AG10803 (cell line): ENCODE results near the gene SRP9.

Experiments used
- DNase-seq: peaks from one replicate; pipeline ENCODE4 v3.0.0; 2010; ENCODE audit warnings: low read depth
- H3K4me3 ChIP-seq: 2 replicates; pipeline ENCODE4 v1.5.1; 2011; ENCODE audit warnings: mild to moderate bottlenecking, low read length, control low read depth
- CTCF ChIP-seq: conservative IDR thresholded peaks from 2 replicates; pipeline ENCODE4 v1.5.1; 2011; ENCODE audit warnings: mild to moderate bottlenecking, low read length, control low read depth, inconsistent platforms

SRP9 gene

GRCh38 chr1:225763716-225764548, 13.7 kb upstream of the SRP9 start:
- TF ChIP-seq CTCF: no peak
- H3K4me3 ChIP-seq: no peak overlapping the region
- peak; percentile 58 for DNase-seq

GRCh38 chr1:225765982-225766674, 11.5 kb upstream of the SRP9 start:
- TF ChIP-seq CTCF: no peak

GRCh38 chr1:225766967-225767633, 10.5 kb upstream of the SRP9 start:
- TF ChIP-seq CTCF: no peak
- peak overlapping the region; percentile 27 for H3K4me3 ChIP-seq
- DNase-seq: peak; percentile 98

More at GRCh38 chr1:225765982-225766674, 11.5 kb upstream of the SRP9 start:
- no peak for DNase-seq
- H3K4me3 ChIP-seq: no peak overlapping the region

- peak; percentile 77 for DNase-seq
- no peak overlapping the region; the same call in 1 of the 2 replicates for H3K4me3 ChIP-seq
- no peak for TF ChIP-seq CTCF
Measured at GRCh38 chr1:225767634-225768540, 9.7 kb upstream of the SRP9 start.

- H3K4me3 ChIP-seq: no peak overlapping the region
- DNase-seq: no peak
- no peak for TF ChIP-seq CTCF
Measured at GRCh38 chr1:225768662-225769426, 8.8 kb upstream of the SRP9 start.

GRCh38 chr1:225769687-225770086, 7.9 kb upstream of the SRP9 start:
- H3K4me3 ChIP-seq: no peak overlapping the region
- no peak for TF ChIP-seq CTCF
- DNase-seq: no peak
